Ureter (tissue), 1 donor: Measurements from ENCODE around the gene SORT1. TPM values are rescaled to one million over a fixed set of nuclear protein-coding genes. Genes with fewer than 3 reads are reported as not detected.
"Not testable (repeated sequence)": the region's sequence is repeated elsewhere in the genome, so short reads cannot be mapped to it uniquely, and the experiment has no call there.

Experiments used
- DNase-seq: peaks from one replicate; pipeline ENCODE4 v3.0.0-alpha.2; 2020; ENCODE audit warnings: low spot score
- total RNA-seq: library from RNA; stranded (reverse); gene quantifications from one replicate; pipeline ENCODE4 v1.2.4, GENCODE V29; 2023
- donor health status: DM: yes; HTN: yes; CAD: no.

SORT1 gene
- total RNA-seq, 1 donor from 2014 or later, result 63.8 TPM

DNA sequence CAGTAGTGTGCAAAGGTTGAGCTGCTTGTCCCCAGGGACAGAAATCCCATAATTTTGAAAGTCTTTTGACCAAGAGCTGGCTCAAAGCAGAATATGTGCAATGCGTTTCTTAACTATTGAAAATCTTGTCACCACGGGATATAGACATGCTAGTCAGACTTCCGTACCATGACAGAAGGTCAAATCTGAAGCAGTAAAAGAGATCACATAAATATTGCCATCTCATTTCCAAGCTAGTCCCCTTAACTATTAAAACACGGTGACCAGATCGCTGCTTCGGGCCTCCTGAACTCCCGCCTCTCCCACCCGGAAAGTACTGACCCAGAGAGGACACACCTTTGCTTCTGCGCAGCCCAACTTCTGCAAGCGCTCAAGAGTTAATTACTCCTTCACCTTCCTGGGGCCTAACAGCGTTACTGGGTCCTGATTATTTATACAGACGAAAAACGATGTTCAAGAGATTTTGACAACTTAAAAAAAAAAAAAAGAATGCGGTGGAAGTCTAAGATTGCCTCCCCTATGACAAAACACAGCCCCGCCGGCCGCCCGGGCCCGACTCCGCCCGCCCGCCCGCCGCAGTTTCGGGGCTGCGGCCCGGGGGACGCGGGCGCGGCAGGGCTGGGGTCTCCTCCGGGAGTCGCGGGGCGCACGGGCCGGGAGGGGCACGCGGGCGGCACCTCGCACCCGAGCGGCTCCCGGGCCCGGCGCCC lies 692 bp downstream of the SORT1 start:
- no peak for DNase-seq

DNA sequence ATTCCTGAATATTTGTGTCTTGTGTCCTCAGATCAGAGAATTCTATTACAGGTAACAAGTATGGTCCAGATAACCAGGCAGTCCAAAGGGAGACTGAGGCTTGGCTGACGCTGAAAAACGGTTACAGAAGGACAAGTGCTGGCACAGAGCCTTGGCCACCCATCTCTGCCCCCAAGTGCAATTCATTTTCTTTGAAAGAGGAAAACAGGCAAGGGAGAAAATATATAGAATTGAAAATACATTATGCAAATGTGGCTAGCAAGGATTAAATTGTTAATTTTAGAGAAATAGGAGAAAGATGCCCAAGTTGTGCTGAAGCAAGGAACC lies 1.2 kb downstream of the SORT1 start:
- no peak for DNase-seq

DNA sequence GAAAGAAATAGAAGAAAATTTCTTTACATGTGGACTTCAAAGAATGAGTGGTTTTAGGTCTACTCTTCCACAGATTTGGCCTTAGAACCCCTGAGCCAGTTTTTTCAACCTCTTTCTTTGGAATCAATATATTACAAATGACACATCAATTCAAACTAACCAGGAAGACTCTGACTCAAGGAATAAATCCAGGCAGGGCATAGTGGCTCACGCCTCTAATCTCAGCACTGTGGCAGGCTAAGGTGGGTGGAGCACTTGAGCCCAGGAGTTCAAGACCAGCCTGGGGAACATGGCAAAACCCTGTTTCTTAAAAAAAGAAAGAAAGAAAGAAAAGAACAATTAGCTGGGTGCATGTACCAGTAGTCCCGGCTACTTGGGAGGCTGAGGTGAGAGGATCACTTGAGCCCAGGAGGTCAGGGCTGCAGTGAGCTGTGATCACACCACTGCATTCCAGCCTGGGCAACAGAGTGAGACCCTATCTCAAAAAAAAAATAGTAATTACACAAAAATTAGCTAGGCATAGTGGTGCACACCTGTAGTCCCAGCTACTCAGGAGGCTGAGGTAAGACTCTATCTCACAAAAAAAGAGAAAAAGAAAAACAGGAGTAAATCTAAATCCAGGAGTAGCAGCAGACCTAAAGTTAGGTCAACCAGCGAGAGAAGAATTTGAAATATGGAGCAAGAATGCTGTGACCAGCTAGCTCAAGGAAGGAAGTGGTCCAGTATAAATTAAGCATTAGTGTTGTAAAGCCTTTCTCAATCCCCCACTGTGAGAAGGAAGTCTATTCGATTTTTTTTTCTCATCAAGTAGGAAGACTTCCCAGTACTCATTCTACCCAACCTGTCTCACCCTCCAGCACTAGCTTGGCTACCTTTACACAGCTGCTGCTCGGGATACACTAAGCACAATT lies 1.9 kb downstream of the SORT1 start:
- DNase-seq, result no peak

DNA sequence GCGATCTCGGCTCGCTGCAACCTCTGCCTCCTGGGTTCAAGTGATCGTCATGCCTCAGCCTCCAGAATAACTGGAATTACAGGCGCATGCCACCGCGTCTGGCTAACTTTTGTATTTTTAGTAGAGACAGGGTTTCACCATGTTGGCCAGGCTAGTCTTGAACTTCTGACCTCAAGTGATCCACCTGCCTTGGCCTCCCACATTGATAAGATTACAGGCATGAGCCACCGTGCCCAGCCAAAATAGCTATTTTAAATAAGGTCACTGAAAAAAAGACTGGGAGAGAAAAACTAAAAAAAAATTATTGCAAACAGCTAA lies 2.5 kb downstream of the SORT1 start:
- DNase-seq, result not testable (repeated sequence)

DNA sequence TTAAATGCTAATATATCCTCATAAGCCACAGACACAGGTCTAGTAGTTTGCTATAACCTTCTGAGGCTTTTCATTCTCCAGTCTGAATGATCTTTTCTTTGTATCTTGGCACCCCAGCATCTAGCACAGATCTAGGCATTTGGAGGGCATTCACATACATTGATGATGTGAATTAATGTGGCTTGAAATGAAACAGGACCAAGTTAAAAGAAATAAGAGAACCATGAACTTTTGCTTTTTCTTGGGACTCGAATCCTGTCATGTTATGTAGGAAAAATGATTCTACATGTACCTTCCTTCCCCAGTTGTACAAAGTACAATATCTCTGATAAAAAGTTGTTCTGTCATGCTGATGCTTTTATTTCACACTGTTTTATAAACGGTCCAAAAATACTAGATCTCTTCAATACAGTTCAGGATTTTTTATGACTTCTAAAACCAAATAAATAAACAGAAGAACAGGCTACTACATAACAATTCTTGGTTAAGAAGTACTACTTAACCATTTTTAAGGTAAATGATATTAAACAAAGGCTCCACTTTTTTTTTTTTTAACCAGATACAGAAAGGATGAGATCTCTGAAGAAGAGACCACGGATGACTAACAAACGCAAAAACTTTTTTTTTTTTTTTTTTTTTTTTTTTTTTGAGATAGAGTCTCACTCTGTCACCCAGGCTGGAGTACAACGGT lies 3.0 kb downstream of the SORT1 start:
- no peak for DNase-seq

DNA sequence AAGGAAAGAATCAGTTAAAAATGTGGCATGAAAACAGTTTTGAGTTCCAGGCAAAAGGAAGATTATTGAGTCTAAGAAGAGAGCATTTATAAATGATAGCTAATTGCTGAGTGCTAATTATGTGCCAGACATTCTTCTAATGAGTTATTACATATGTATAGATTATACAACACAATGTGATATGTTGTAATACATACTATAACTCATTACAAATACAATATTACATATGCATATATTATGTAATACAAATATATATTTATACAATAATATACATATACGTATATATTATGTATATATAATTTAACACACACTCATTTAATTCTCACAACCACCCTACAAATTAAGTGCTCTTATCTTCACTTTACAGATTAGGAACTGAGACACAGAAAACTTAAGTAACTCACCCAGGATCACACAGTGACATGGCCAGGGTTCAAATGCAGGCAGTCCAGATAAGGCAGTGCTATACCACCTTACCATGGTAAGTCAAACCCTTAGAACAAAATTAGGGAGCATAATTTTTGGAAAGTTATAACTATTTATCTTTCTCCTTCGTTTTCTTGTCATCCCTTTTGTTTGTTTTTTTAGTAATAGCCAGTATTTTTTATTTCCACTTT lies 4.0 kb downstream of the SORT1 start:
- no peak for DNase-seq

DNA sequence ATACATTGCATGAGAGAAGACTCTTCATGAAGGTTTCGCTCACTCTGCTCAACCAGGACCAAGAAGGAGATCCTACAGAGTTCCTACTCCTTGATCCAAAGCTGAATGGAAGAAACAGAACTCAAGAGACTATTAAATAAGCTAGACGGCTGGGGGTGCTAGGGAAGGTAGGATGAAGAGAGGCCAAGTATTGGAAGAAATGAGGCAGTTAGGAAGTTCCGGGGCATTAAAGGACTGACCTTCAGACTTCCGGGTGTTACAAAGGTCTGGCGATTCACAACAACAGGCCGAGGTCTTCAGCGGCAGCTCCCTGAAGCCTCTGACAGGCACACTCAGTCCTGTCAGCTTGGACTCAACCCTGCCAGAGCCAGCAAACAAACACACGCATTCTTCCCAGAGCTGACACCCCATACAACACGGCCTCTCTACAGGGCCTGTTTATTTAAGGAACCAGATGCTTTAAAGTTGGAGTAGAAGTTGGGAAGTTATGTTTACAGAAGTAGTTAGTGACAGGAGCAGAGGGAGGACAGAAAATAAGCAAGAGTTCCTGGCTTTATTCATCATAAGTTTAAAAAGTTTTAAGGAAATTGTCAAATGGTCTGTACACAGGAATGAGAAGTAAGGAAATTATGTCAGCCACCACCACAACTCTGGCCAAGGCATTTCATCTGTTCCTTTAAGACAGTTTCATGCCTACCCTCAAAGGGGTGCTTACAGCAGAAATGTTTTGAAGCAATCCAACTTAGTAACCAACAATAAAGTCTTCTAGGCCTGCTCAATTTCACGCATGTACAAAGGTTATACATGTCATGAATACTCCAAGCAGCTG lies 4.7 kb downstream of the SORT1 start:
- DNase-seq, result no peak

DNA sequence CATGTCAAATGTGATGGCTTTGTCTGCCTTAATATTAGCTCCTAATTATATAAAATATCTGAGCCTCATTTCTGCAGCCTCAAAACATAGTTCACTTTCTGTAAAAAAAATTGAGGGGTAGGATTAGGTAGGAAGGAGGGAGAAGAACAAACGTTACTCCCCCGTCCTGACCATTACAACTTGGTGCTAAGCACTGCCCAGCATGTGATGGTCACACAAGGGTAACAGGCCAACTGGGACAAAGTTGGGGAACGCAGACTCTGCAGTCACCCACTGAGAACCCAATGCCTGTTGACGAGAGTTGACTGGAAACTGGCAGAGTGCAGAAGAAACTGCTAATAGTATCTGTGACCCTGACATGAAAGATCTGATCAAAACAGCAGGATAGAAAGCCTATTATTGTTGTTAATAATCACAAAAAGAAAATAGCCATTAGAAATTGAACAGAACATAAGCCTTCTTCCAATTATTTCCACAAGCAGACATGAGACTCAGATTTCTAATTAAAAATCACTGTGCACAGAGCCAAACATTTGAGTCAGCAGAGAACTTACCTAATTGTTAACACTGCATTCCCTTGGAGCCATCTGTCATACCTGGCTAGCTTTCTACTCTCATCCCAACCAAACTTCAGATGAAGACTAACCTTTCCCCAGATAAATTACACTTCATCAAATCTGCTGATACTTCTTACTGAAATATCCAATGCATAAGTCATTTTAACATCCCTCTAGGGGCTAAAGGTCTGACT lies 5.5 kb downstream of the SORT1 start:
- DNase-seq, result no peak

DNA sequence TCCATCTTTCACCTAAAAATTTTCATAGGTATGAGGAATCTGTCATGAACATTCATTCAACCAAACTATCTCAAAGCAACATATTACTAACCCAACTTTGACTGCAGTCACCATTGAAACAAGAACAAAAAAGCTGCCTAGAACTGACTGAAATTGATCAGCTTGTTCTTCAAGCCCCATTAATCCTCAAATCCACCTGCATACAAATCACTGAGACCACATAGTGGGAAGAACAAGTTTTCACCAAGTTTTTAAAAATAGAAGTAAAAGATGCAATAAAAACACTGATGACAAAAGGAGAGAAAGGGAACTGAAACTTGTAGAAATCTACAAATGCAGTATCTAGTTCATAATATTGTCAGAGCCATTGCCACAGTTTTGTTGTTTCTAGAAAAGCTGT lies 6.1 kb downstream of the SORT1 start:
- DNase-seq, result no peak

DNA sequence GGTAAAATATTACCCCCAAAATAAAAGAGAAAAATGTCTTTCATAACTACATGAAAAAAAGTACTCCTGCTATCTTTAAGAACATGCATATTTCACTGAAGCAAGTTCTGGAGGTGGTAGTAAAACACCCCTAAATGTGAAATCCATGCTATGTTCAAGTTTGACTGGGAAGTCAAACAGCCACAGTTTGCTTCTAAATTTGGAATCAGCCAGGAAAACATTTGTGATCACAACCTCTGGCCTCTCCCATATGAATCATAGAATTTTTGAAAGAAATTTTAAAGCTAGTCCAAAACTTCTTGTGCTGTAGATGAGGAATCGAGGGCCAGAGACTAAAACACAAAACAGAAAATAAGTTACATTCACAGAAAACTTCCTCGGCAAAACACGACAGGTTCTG lies 6.6 kb downstream of the SORT1 start:
- DNase-seq, result no peak

DNA sequence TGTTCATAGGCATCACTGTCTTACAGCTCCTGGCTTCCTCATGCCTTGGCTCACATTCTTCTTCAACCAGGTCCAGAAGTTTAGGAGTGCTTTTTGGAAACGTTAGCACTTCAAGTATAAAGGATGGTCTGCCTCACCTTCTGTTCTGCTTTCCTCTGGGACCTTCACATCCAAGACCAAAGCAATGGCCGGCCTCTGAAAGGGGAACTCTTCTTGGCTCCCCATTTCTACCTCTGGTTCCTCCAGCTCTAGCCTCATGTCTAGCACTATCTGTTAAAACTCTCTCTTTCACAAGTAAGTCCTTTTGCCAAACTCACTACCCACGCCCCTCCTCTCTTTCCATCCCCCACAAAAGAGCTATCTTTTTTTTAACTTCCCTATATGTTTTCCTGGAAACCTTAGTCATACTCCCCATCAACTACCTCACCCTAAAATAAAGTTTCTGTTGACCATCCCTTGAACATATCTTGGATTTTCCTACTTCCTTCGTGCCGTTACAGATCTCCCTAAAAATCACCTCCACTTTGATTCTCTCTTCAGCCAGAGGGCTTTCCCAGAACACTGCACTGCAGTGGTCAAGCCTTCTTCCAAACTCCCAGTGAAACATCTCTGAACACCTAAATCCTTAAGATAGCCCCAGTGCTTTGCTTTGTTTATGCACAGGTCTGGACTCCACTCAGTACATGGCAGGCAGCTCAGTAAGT lies 7.9 kb downstream of the SORT1 start:
- DNase-seq, result no peak

DNA sequence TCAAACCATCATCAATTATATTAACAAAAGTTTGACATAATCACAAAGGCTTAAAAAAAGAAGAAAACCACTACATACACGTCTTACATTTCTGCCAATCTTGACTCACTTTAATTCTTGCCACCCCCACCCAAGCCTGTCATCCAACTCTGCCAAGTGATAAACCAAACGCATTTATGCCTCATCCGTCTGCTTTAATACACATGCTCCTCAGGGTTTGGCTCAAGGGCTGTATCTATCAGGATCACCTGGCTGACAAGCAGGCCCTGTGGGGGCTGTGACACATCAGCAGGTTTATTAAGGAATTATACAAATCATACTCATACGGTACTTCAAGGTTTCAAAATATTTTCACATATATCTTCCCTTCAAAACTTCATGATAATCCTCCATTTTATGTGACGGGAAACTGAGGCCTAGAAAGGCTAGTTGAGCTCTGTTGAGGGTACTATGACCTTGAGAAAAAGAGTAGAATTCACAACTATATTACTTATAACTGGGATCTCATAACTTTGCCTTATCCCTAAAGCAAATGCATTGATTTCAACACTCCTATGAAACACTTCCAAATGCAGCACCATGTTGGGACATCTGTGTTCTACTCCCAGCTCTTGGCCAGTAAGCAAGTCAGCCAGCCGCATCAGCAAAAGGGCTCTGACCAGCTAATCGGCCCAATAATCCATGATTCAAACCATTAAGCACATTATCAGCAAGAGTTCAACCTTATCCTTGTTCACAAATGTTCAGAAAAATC lies 8.7 kb downstream of the SORT1 start:
- DNase-seq, result no peak

DNA sequence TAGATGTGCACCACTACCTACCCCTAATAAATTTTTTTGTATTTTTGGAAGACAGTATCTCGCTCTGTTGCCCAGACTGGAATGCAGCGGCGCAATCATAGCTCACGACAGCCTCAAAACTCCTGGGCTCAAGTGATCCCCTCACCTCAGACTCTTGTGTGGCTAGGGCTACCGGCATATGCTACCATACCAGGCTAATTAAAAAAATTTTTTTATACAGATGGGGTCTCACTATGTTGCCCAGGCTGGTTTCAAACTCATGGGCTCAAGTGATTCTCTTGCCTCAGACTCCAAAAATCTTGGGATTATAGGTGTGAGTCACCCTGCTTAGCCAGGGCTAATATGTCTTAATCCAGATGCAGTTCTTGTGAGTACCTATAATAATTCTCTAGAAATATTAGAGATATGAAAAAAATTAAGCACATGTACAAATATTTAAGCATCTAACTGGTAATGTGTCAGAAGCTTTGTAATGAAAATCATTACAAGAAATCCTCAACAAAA lies 9.5 kb downstream of the SORT1 start:
- DNase-seq, result no peak

DNA sequence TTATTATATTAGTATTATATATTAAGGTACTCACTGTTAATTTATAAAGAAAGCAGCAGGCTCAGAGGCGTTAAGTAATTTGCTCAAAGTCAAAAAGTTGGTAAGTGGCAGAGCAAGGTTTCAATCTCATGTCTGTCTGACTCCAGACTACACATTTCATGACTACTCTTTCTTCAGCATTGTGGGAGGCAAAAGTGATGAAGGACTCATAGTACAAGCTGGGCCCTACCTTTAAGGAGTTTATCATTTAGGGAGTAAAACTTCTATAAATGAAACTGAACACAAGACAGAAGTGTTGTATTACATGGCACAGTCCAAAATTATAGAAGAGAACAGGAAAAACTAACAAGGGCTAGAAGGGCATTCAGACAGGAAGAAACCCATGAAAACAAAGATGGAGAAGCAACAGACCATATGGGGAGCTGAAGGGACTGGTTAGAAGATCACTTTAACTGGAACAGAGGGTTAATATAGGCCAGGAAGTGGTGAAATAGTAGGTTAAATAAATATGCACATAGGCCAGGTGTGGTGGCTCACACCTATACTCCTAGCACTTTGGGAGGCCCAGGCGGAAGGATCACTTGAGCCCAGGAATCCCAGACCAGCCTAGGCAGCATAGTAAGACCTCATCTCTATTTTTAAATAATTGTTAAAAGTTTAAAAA lies 11.5 kb downstream of the SORT1 start:
- no peak for DNase-seq

DNA sequence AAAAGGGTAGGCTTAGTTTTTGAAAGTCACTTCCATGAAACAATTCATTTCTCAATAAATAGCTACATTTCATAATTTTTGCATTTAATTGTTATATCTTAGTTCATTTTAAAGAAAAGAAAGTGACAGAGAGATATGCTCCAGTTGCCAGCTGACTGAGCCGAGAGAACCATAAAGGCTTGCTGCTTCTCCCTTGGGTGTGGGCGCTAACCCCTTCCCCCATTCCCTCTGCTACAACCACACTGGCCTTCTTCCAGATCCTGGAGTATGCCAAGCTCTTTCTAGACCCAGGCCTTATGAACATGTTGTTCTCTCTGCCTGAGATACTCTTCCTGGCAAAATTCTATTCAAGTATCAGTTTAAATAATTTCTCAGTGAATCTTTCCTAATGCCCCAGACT lies 12.3 kb downstream of the SORT1 start:
- peak; percentile 59 for DNase-seq

DNA sequence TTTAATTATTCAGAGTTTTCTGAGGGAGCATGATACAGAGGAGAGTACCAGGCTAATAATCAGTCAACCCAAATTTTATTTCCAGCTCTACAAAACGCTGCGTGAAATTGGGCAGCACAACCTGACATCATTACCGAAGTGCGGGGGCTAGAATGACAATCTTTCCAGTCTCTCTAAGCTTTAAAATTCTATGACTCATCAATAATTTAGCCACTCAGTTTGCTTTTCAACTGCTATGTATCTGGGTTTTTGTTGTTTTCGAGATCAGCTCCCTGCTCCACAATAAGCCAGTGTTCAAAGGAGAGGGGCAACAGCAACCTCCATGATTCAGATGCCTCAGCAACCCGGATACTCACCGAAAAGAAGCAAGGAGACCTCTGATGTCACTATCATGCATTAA lies 13.9 kb downstream of the SORT1 start:
- no peak for DNase-seq

DNA sequence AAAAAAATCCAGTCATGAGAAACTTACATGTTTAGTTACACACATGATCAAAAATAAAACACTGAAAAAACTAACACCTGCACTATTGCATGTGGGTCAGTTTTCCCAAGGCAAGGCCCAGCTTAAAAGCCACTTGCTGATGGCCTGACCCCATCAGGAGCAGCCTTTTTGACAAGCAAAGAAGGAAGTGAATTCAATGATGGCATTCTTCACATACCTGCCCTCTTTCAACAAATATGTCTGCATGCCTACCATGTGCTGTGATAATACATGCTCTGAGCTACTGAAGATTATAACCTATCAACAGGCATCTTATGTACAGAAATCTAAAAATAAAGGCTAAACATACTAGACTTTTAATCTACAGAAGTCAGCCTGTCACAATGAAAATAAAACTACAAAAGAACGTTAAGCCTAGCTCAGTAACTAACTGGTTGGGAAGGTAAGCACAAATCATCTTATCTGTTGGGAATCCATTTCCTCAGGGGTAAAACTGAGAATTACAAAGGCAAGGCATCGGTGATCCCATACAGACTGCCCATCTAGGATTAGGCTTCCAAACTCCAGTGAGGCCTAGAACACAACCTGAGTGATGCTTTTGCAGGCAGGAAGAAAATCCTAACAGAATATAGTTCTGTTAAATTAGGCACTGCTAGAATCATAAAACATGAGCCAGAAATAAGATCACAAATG lies 14.5 kb downstream of the SORT1 start:
- DNase-seq, result no peak

DNA sequence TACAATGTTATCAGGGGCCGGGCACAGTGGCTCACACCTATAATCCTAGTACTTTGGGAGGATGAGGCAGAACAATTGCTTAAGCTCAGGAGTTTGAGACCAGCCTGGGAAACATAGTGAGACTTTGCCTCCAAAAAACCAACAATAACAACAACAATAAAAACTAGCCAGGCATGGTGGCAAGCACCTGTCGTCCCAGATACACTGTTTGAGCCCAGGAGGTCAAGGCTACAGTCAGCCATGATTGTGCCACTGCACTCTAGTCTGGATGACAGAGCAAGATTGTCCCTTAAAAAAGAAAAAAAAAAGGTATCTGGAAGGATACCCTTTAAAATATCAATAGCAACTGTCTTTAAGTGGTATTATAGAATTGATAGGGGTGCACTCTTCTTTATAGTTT lies 16.1 kb downstream of the SORT1 start:
- DNase-seq, result no peak
